GM23338 (cell line): Measurements from ENCODE around the gene HELZ. TPM values are rescaled to one million over a fixed set of nuclear protein-coding genes. Genes with fewer than 3 reads are reported as not detected.

Experiments
- ATAC-seq: fragments of 200-7000 bp; cut with Tn5 transposase; 3 replicates; pipeline ENCODE4 v1.9.1; 2020
- DNase-seq: peaks from one replicate; pipeline ENCODE4 v3.0.0-alpha.2; 2015; ENCODE audit warnings: low spot score
- H2AFZ ChIP-seq: fragments of 200-600 bp; sonication (generic); 2 replicates; pipeline ENCODE4 v1.8.0; 2016; ENCODE audit warnings: antibody characterized with exemption, mild to moderate bottlenecking, moderate library complexity
- H3F3A ChIP-seq: fragments of 200-600 bp; sonication (generic); replicated peaks from 2 replicates; pipeline ENCODE4 v1.8.0; 2017; ENCODE audit warnings: antibody characterized with exemption, mixed run types, low read depth
- H3K27ac ChIP-seq: fragments of 200-600 bp; sonication (generic); 2 replicates; pipeline ENCODE4 v1.6.1; 2016; ENCODE audit warnings: low read depth
- H3K27me3 ChIP-seq: fragments of 200-600 bp; sonication (generic); 2 replicates; pipeline ENCODE4 v1.8.0; 2016; ENCODE audit warnings: mild to moderate bottlenecking, mixed run types, moderate library complexity; ENCODE audit not compliant: insufficient read depth
- H3K36me3 ChIP-seq: fragments of 200-600 bp; sonication (generic); 2 replicates; pipeline ENCODE4 v1.8.0; 2016; ENCODE audit warnings: mild to moderate bottlenecking; ENCODE audit not compliant: insufficient read depth
- H3K4me1 ChIP-seq: fragments of 200-600 bp; sonication (generic); 2 replicates; pipeline ENCODE4 v1.8.0; 2016; ENCODE audit warnings: mild to moderate bottlenecking, moderate library complexity; ENCODE audit not compliant: insufficient read depth
- H3K4me2 ChIP-seq: fragments of 200-600 bp; sonication (generic); 2 replicates; pipeline ENCODE4 v1.7.1; 2017; ENCODE audit warnings: mixed run types
- H3K4me3 ChIP-seq: fragments of 200-600 bp; sonication (generic); 2 replicates; pipeline ENCODE4 v1.6.1; 2016; ENCODE audit warnings: mixed run types
- H3K79me2 ChIP-seq: fragments of 200-600 bp; sonication (generic); replicated peaks from 2 replicates; pipeline ENCODE4 v1.8.0; 2017; ENCODE audit warnings: mild to moderate bottlenecking; ENCODE audit not compliant: insufficient read depth
- H3K9me2 ChIP-seq: fragments of 200-600 bp; sonication (generic); 2 replicates; pipeline ENCODE4 v1.8.0; 2017; ENCODE audit not compliant: insufficient read depth
- H4K20me1 ChIP-seq: fragments of 200-600 bp; sonication (generic); replicated peaks from 2 replicates; pipeline ENCODE4 v1.8.0; 2017; ENCODE audit warnings: mild to moderate bottlenecking; ENCODE audit not compliant: insufficient read depth
- H3K27ac Mint-ChIP-seq: 2 replicates; pipeline ENCODE4 v1.8.0; 2020; ENCODE audit warnings: inconsistent platforms, mild to moderate bottlenecking, moderate library complexity, mixed read lengths
- H3K27me3 Mint-ChIP-seq: 3 replicates; pipeline ENCODE4 v1.8.0; 2022; ENCODE audit warnings: low read depth, mild to moderate bottlenecking, moderate library complexity, mixed read lengths, inconsistent platforms; ENCODE audit not compliant: insufficient read depth, poor library complexity
- H3K36me3 Mint-ChIP-seq: 3 replicates; pipeline ENCODE4 v1.8.0; 2021; ENCODE audit warnings: low read depth, mild to moderate bottlenecking, inconsistent platforms, moderate library complexity, mixed read lengths
- H3K4me1 Mint-ChIP-seq: 3 replicates; pipeline ENCODE4 v1.8.0; 2020; ENCODE audit warnings: mild to moderate bottlenecking, inconsistent platforms, mixed read lengths
- H3K4me3 Mint-ChIP-seq: 3 replicates; pipeline ENCODE4 v1.8.0; 2021; ENCODE audit warnings: moderate library complexity, mild to moderate bottlenecking, inconsistent platforms, mixed read lengths
- H3K9me3 Mint-ChIP-seq: 3 replicates; pipeline ENCODE4 v1.8.0; 2020; ENCODE audit warnings: moderate library complexity, mild to moderate bottlenecking, inconsistent platforms, mixed read lengths
- CREB1 ChIP-seq: fragments of 250-450 bp; sonication (Bioruptor Pico); IDR thresholded peaks from 2 replicates; pipeline ENCODE4 v1.5.0; 2020; ENCODE audit warnings: low read depth, mild to moderate bottlenecking, moderate library complexity
- CTCF ChIP-seq, 2 experiments: fragments of 200-600 bp in 1 of 2; sonication (generic) in 1 of 2; conservative IDR thresholded peaks; 2 replicates each; pipeline versions ENCODE4 v1.5.1 to v1.6.1; 2016 to 2017; ENCODE audit warnings: antibody characterized with exemption in 2 of 2, low read depth in 2 of 2, mild to moderate bottlenecking in 2 of 2, moderate library complexity in 1 of 2
- ETS1 ChIP-seq: IDR thresholded peaks from 2 replicates; pipeline ENCODE4 v1.6.1; 2016; ENCODE audit warnings: antibody characterized with exemption
- EZH2 ChIP-seq: fragments of 200-600 bp; sonication (generic); IDR thresholded peaks from one replicate; pipeline ENCODE4 v1.8.0; 2017; ENCODE audit warnings: antibody characterized with exemption, mild to moderate bottlenecking, low read depth; ENCODE audit not compliant: unreplicated experiment
- EZH2phosphoT487 ChIP-seq: fragments of 200-600 bp; sonication (generic); IDR thresholded peaks from one replicate; pipeline ENCODE4 v1.8.1; 2018; ENCODE audit warnings: antibody characterized with exemption; ENCODE audit not compliant: unreplicated experiment
- JUNB ChIP-seq: IDR thresholded peaks from one replicate; pipeline ENCODE4 v1.6.1; 2016; ENCODE audit warnings: antibody characterized with exemption; ENCODE audit not compliant: unreplicated experiment
- NANOG ChIP-seq: IDR thresholded peaks from 2 replicates; pipeline ENCODE4 v1.6.1; 2016; ENCODE audit warnings: antibody characterized with exemption, borderline replicate concordance
- POLR2AphosphoS5 ChIP-seq: IDR thresholded peaks from 2 replicates; pipeline ENCODE4 v1.6.1; 2016; ENCODE audit warnings: antibody characterized with exemption, low read depth
- REST ChIP-seq: IDR thresholded peaks from one replicate; pipeline ENCODE4 v1.6.1; 2018; ENCODE audit warnings: antibody characterized with exemption; ENCODE audit not compliant: unreplicated experiment
- STAT1 ChIP-seq: IDR thresholded peaks from one replicate; pipeline ENCODE4 v1.6.1; 2016; ENCODE audit warnings: antibody characterized with exemption; ENCODE audit not compliant: unreplicated experiment
- ZNF114 ChIP-seq: fragments of 250-450 bp; sonication (Bioruptor Pico); IDR thresholded peaks from 2 replicates; pipeline ENCODE4 v1.5.0; 2020; ENCODE audit warnings: mild to moderate bottlenecking, moderate library complexity
- ZNF331 ChIP-seq: fragments of 250-450 bp; sonication (Bioruptor Pico); IDR thresholded peaks from 2 replicates; pipeline ENCODE4 v1.5.0; 2020; ENCODE audit warnings: low read depth, mild to moderate bottlenecking, moderate library complexity
- polyA plus RNA-seq: library from polyadenylated mRNA; unstranded; fragments of >200 nt; fragmentation: Nextera tagmentation; extraction: Ambion mirVana; gene quantifications from 2 replicates; pipeline ENCODE4 v1.2.1, GENCODE V29; 2016
- total RNA-seq: library from RNA; depleted of rRNA; stranded (reverse); fragments of >200 nt; shearing (Covaris generic); gene quantifications from 2 replicates; pipeline ENCODE4 v1.2.3, GENCODE V29; 2014
- TF ChIP-seq, protein P1 (sequence below): fragments of 250-450 bp; sonication (Bioruptor Pico); IDR thresholded peaks from 2 replicates; pipeline ENCODE4 v1.5.0; 2020; ENCODE audit warnings: mild to moderate bottlenecking, moderate library complexity

The HELZ gene
- total and polyA plus RNA-seq, 2 experiments from 2014 or later = 38.9 to 62.0 TPM

GRCh38 chr17:67181825-67182224, 63.2 kb downstream of the HELZ start:
- Histone ChIP-seq H3K27ac (no peak overlapping the region), H3K4me3 (no peak overlapping the region), H3K9me2 (no peaks in the 10 kb centered on the region), H2AFZ (no peak overlapping the region), H3K79me2 (no peaks in the 10 kb centered on the region), H4K20me1 (no peaks in the 10 kb centered on the region), H3K27me3 (no peaks in the 10 kb centered on the region), H3K36me3 (peaks cover 12% of the 10 kb centered on the region; the same call in 1 of the 2 replicates), H3K4me2 (no peak overlapping the region), H3K4me1 (no peaks in the 10 kb centered on the region), H3F3A (no peaks in the 10 kb centered on the region)
- Mint-ChIP-seq H3K9me3 (no peaks in the 10 kb centered on the region), H3K27me3 (no peaks in the 10 kb centered on the region), H3K36me3 (no peaks in the 10 kb centered on the region), H3K4me3 (no peak overlapping the region), H3K4me1 (no peaks in the 10 kb centered on the region), H3K27ac (no peak overlapping the region)
- ATAC-seq (0 out of 3 replicates have a peak, but pooled peaks have one; percentile 31), DNase-seq (no peak)
- TF ChIP-seq, protein P1, sequence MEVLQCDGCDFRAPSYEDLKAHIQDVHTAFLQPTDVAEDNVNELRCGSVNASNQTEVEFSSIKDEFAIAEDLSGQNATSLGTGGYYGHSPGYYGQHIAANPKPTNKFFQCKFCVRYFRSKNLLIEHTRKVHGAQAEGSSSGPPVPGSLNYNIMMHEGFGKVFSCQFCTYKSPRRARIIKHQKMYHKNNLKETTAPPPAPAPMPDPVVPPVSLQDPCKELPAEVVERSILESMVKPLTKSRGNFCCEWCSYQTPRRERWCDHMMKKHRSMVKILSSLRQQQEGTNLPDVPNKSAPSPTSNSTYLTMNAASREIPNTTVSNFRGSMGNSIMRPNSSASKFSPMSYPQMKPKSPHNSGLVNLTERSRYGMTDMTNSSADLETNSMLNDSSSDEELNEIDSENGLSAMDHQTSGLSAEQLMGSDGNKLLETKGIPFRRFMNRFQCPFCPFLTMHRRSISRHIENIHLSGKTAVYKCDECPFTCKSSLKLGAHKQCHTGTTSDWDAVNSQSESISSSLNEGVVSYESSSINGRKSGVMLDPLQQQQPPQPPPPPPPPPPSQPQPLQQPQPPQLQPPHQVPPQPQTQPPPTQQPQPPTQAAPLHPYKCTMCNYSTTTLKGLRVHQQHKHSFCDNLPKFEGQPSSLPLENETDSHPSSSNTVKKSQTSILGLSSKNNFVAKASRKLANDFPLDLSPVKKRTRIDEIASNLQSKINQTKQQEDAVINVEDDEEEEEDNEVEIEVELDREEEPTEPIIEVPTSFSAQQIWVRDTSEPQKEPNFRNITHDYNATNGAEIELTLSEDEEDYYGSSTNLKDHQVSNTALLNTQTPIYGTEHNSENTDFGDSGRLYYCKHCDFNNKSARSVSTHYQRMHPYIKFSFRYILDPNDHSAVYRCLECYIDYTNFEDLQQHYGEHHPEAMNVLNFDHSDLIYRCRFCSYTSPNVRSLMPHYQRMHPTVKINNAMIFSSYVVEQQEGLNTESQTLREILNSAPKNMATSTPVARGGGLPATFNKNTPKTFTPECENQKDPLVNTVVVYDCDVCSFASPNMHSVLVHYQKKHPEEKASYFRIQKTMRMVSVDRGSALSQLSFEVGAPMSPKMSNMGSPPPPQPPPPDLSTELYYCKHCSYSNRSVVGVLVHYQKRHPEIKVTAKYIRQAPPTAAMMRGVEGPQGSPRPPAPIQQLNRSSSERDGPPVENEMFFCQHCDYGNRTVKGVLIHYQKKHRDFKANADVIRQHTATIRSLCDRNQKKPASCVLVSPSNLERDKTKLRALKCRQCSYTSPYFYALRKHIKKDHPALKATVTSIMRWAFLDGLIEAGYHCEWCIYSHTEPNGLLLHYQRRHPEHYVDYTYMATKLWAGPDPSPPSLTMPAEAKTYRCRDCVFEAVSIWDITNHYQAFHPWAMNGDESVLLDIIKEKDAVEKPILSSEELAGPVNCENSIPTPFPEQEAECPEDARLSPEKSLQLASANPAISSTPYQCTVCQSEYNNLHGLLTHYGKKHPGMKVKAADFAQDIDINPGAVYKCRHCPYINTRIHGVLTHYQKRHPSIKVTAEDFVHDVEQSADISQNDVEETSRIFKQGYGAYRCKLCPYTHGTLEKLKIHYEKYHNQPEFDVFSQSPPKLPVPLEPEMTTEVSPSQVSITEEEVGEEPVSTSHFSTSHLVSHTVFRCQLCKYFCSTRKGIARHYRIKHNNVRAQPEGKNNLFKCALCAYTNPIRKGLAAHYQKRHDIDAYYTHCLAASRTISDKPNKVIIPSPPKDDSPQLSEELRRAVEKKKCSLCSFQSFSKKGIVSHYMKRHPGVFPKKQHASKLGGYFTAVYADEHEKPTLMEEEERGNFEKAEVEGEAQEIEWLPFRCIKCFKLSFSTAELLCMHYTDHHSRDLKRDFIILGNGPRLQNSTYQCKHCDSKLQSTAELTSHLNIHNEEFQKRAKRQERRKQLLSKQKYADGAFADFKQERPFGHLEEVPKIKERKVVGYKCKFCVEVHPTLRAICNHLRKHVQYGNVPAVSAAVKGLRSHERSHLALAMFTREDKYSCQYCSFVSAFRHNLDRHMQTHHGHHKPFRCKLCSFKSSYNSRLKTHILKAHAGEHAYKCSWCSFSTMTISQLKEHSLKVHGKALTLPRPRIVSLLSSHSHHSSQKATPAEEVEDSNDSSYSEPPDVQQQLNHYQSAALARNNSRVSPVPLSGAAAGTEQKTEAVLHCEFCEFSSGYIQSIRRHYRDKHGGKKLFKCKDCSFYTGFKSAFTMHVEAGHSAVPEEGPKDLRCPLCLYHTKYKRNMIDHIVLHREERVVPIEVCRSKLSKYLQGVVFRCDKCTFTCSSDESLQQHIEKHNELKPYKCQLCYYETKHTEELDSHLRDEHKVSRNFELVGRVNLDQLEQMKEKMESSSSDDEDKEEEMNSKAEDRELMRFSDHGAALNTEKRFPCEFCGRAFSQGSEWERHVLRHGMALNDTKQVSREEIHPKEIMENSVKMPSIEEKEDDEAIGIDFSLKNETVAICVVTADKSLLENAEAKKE (CRISPR knock-in tag) = no peak
- TF ChIP-seq POLR2AphosphoS5 (no peak), ZNF331 (CRISPR knock-in tag) (no peak), EZH2phosphoT487 (no peak), EZH2 (no peak), ZNF114 (CRISPR knock-in tag) (no peak), NANOG (no peak), CREB1 (CRISPR knock-in tag) (no peak), ETS1 (no peak), STAT1 (no peak), JUNB (no peak), REST (no peak), CTCF (conservative IDR thresholded peaks at IDR 0.05; ENCODE audit: low read depth in 2 of 2) (no peak)
